Measurements from ENCODE around the gene THAP3. TPM values are rescaled to one million over a fixed set of nuclear protein-coding genes. Genes with fewer than 3 reads are reported as not detected.

Gene THAP3
- total RNA-seq, 2 donors from 2014 or later, result 11.9 to 18.9 TPM

DNA sequence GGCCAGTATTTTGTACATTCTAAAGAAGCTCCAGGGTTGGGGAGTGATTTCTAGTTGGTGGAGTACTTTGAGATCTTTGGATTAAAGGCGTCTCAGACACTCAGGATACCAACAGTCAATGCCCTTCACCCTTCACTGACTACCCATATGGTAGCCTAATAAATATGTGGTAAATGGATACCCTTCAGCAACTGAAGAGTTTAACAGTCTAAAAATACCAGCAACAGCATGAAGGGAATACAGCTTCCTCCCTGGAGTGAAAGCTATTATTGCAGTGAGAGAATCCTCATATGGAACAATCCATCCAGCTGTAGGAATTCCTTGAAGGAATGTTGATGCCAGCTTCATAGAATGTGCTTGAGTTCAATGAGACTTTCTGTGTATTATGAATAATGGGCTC is 50.1 kb downstream of the THAP3 start:
- H3K36me3 ChIP-seq (replicated peaks in 1 of 2; ENCODE audit: insufficient read depth in 1 of 2, low read depth in 2 of 2), result peaks cover 0 to 12% of the 10 kb centered on the region in 2 donors
- H3K4me1 ChIP-seq, result no peaks in the 10 kb centered on the region
- no peak for ATAC-seq
- intact Hi-C loops (cut with DNase I), result no loop called here
- DNase-seq, result no peak
- H3K4me3 ChIP-seq, result no peak overlapping the region
- H3K9me3 ChIP-seq, result no peaks in the 10 kb centered on the region
- WGBS, 2 donors, result 76 to 93% methylated on average over 1 of the region's 1 CpG
- no peaks in the 10 kb centered on the region for H3K27me3 ChIP-seq
- no peak for TF ChIP-seq POLR2A (IDR thresholded peaks at IDR 0.05)
- no peak overlapping the region for H3K27ac ChIP-seq

DNA sequence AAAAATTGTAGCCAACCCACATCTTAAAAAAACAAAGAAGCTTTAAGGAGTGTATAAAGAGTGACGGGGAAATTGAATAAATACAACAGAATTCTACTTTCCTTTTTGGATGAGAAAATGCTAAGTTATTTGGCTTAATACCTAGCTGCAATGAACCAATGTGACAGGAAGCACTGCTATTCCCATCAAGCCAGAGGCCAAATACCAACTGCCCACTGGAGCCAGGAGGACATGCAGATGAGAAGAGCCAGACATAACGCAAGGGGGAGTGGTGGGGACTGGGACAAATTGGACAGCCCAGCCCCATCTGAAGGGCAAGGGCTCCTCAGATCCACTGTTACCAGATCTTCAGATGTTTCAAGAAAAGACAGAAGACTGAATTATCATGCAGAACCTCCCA is 51.3 kb downstream of the THAP3 start:
- DNase-seq, result no peak
- no peak for ATAC-seq
- intact Hi-C loops (cut with DNase I), result no loop called here
- H3K4me1 ChIP-seq, result no peaks in the 10 kb centered on the region
- no peak for TF ChIP-seq POLR2A (IDR thresholded peaks at IDR 0.05)
- TF ChIP-seq, protein P1, sequence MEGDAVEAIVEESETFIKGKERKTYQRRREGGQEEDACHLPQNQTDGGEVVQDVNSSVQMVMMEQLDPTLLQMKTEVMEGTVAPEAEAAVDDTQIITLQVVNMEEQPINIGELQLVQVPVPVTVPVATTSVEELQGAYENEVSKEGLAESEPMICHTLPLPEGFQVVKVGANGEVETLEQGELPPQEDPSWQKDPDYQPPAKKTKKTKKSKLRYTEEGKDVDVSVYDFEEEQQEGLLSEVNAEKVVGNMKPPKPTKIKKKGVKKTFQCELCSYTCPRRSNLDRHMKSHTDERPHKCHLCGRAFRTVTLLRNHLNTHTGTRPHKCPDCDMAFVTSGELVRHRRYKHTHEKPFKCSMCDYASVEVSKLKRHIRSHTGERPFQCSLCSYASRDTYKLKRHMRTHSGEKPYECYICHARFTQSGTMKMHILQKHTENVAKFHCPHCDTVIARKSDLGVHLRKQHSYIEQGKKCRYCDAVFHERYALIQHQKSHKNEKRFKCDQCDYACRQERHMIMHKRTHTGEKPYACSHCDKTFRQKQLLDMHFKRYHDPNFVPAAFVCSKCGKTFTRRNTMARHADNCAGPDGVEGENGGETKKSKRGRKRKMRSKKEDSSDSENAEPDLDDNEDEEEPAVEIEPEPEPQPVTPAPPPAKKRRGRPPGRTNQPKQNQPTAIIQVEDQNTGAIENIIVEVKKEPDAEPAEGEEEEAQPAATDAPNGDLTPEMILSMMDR (IDR thresholded peaks at IDR 0.05), result no peak
- WGBS, 2 donors, result 91 to 95% methylated on average over 2 of the region's 2 CpGs
- H3K27ac ChIP-seq, result no peak overlapping the region
- no peak overlapping the region for H3K4me3 ChIP-seq
- H3K27me3 ChIP-seq, result no peaks in the 10 kb centered on the region
- H3K9me3 ChIP-seq, result no peaks in the 10 kb centered on the region
- H3K36me3 ChIP-seq (replicated peaks in 1 of 2; ENCODE audit: insufficient read depth in 1 of 2, low read depth in 2 of 2), result peaks cover 0 to 13% of the 10 kb centered on the region in 2 donors

Other genes with a start within 250 kb of the THAP3 start
- 10 to 100 TPM in 1 of 2 donors, 1 to 10 TPM in 1; 6.0 to 33.0 TPM for gene ACOT7, start 231.1 kb upstream of the THAP3 start, total RNA-seq
- under 1 TPM in 1 of 2 donors, not detected in 1; 0.26 TPM for gene HES2, start 204.9 kb upstream of the THAP3 start, total RNA-seq
- gene ESPN, start 200.1 kb upstream of the THAP3 start, total RNA-seq, result 1 to 10 TPM in 1 of 2 donors, under 1 TPM in 1; 0.26 to 4.0 TPM
- 10 to 100 TPM in 1 of 2 donors, 1 to 10 TPM in 1; 4.2 to 23.1 TPM for gene TNFRSF25, start 158.7 kb upstream of the THAP3 start, total RNA-seq
- gene PLEKHG5, start 133.2 kb upstream of the THAP3 start, total RNA-seq, result 1 to 10 TPM; 5.2 to 8.6 TPM
- gene NOL9, start 70.4 kb upstream of the THAP3 start, total RNA-seq, result 10 to 100 TPM; 13.7 to 27.4 TPM
- gene TAS1R1, start 69.6 kb upstream of the THAP3 start, total RNA-seq, result not detected
- gene ZBTB48, start 44.9 kb upstream of the THAP3 start, total RNA-seq, result 10 to 100 TPM; 17.4 to 37.6 TPM
- gene KLHL21, start 22.0 kb upstream of the THAP3 start, total RNA-seq, result 10 to 100 TPM; 38.4 to 60.0 TPM
- gene PHF13, start 11.1 kb upstream of the THAP3 start, total RNA-seq, result 1 to 10 TPM; 6.2 to 9.6 TPM
- 10 to 100 TPM; 16.1 to 88.3 TPM for gene DNAJC11, start 76.9 kb downstream of the THAP3 start, total RNA-seq
- gene CAMTA1, start 160.6 kb downstream of the THAP3 start, total RNA-seq, result 10 to 100 TPM; 36.3 to 59.7 TPM

All from body of pancreas (tissue), 4 donors.